HUES64 (cell line): Measurements from ENCODE around the gene ESR1.
"Not testable (repeated sequence)": the region's sequence is repeated elsewhere in the genome, so short reads cannot be mapped to it uniquely, and the experiment has no call there.

Source experiments
- H3K27ac ChIP-seq: 2 replicates; pipeline ENCODE4 v1.7.0; 2013; ENCODE audit warnings: low read depth, low read length, inconsistent platforms
- H3K27me3 ChIP-seq: 2 replicates; pipeline ENCODE4 v1.6.1; 2013; ENCODE audit warnings: mild to moderate bottlenecking, low read length; ENCODE audit not compliant: insufficient read depth
- H3K36me3 ChIP-seq: 2 replicates; pipeline ENCODE4 v1.6.1; 2013; ENCODE audit warnings: mild to moderate bottlenecking, low read length; ENCODE audit not compliant: insufficient read depth
- H3K4me1 ChIP-seq: 2 replicates; pipeline ENCODE4 v1.6.1; 2013; ENCODE audit warnings: mild to moderate bottlenecking, low read length, moderate library complexity; ENCODE audit not compliant: insufficient read depth
- H3K4me3 ChIP-seq: 2 replicates; pipeline ENCODE4 v1.5.1; 2013; ENCODE audit warnings: mild to moderate bottlenecking, low read length, moderate library complexity
- H3K9ac ChIP-seq: 2 replicates; pipeline ENCODE4 v1.6.1; 2013; ENCODE audit warnings: mild to moderate bottlenecking, low read depth, low read length
- H3K9me3 ChIP-seq: 2 replicates; pipeline ENCODE4 v1.6.1; 2013; ENCODE audit warnings: low read depth, low read length; ENCODE audit not compliant: insufficient read depth
- WGBS: fragments of 150-250, 120-280 bp; methylation state at CpG from one replicate; pipeline ENCODE4 v1.1.7; 2013; ENCODE audit warnings: missing lambda C conversion rate; 5-methylcytosine and 5-hydroxymethylcytosine counted together

The ESR1 gene

GRCh38 chr6:152023613-152024012 is 216.1 kb downstream of the ESR1 start:
- H3K4me1 ChIP-seq = no peaks in the 10 kb centered on the region
- H3K9ac ChIP-seq = no peak overlapping the region
- H3K27ac ChIP-seq = no peak overlapping the region
- no CpG with 5 or more reads among the region's 2 CpGs for WGBS
- H3K9me3 ChIP-seq = peaks cover 24% of the 10 kb centered on the region; the same call in 1 of the 2 replicates
- H3K36me3 ChIP-seq = no peaks in the 10 kb centered on the region
- H3K27me3 ChIP-seq = no peaks in the 10 kb centered on the region
- H3K4me3 ChIP-seq = no peak overlapping the region

GRCh38 chr6:152026291-152026690 is 218.8 kb downstream of the ESR1 start:
- no peak overlapping the region for H3K27ac ChIP-seq
- WGBS = no CpG with 5 or more reads among the region's 1 CpG
- no peaks in the 10 kb centered on the region for H3K4me1 ChIP-seq
- no peak overlapping the region for H3K9ac ChIP-seq
- no peak overlapping the region for H3K4me3 ChIP-seq
- peaks cover 24% of the 10 kb centered on the region; the same call in 1 of the 2 replicates for H3K9me3 ChIP-seq
- no peaks in the 10 kb centered on the region for H3K36me3 ChIP-seq
- no peaks in the 10 kb centered on the region for H3K27me3 ChIP-seq

DNA sequence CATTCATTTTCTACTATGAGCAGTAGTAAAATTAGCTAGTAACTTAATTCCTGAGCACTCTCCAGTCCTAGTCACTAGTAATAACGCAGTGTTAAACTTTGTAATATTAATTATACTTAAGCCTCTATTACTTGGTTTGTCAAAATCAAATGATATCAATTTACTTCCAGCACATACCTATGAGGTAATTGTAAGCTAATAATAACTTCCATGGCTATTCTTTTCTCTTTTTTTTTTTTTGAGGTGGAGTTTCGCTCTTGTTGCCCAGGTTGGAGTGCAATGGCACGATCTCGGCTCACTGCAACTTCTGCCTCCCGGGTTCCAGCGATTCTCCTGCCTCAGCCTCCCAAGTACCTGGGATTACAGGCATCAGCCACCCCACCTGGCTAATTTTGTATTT is 219.3 kb downstream of the ESR1 start:
- H3K9me3 ChIP-seq = peaks cover 24% of the 10 kb centered on the region; the same call in 1 of the 2 replicates
- H3K27ac ChIP-seq, H3K36me3 ChIP-seq, H3K4me1 ChIP-seq, H3K27me3 ChIP-seq, H3K4me3 ChIP-seq, H3K9ac ChIP-seq: not testable (repeated sequence)
- 99% methylated on average over 5 of the region's 6 CpGs for WGBS

DNA sequence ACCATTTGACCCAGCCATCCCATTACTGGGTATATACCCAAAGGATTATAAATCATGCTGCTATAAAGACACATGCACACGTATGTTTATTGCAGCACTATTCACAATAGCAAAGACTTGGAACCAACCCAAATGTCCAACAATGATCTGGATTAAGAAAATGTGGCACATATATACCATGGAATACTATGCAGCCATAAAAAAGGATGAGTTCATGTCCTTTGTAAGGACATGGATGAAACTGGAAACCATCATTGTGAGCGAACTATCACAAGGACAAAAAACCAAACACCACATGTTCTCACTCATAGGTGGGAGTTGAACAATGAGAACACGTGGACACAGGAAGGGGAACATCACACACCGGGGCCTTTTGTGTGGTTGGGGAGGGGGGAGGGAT is 226.3 kb downstream of the ESR1 start:
- not testable (repeated sequence) for H3K27me3 ChIP-seq, H3K9ac ChIP-seq
- WGBS = 94% methylated on average over 2 of the region's 4 CpGs

GRCh38 chr6:152034631-152035030 is 227.1 kb downstream of the ESR1 start:
- no peaks in the 10 kb centered on the region for H3K4me1 ChIP-seq
- H3K9me3 ChIP-seq = no peaks in the 10 kb centered on the region
- H3K27me3 ChIP-seq = no peaks in the 10 kb centered on the region
- H3K27ac ChIP-seq = no peak overlapping the region
- H3K4me3 ChIP-seq = no peak overlapping the region
- WGBS = 95% methylated on average over 5 of the region's 5 CpGs
- no peak overlapping the region for H3K9ac ChIP-seq
- H3K36me3 ChIP-seq = no peaks in the 10 kb centered on the region

More for the DNA sequence above, 226.3 kb downstream of the ESR1 start:
- H3K4me1 ChIP-seq, H3K36me3 ChIP-seq, H3K4me3 ChIP-seq, H3K27ac ChIP-seq, H3K9me3 ChIP-seq: not testable (repeated sequence)

DNA sequence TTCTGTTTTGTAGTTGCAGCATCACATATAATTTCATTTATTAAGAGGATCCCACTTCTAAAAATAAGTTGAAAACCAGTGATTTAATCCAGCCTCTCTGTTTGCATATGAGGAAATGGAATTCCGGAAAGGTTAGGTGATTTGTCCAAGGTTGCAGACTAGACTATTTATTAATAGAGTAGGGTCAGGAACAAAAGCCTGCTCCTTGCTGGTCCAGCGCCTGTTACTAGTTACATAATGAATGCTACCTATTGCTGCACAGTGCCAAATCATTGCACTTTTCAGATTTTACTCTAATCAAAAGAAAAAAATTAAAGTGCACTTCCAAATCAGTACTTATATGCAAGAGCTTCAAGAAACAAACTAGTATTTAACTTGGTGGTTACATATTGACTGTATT is 238.6 kb downstream of the ESR1 start:
- 98% methylated on average over 2 of the region's 2 CpGs for WGBS
- Histone ChIP-seq H3K4me1 (no peaks in the 10 kb centered on the region), H3K9me3 (no peaks in the 10 kb centered on the region), H3K27me3 (no peaks in the 10 kb centered on the region), H3K36me3 (no peaks in the 10 kb centered on the region), H3K27ac (no peak overlapping the region), H3K9ac (no peak overlapping the region), H3K4me3 (no peak overlapping the region)

DNA sequence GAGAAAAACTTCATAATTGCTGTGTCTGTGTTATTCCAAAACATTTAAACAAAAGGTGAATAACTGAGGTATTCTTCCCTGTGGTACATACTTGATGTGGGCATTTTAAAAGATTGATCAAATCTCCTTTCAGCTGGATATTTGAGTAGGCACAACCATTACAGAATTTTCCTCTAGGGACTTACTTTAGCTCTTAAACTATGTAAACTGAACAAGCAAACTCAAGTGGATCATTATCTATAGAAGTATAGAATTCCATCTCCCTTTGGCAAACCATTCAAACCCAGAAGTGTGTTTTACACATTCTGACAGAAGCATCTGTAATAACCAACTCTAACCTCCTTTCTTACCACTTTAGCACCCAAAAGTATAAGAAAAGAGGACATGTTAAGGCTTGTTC is 241.4 kb downstream of the ESR1 start:
- Histone ChIP-seq H3K9me3 (no peaks in the 10 kb centered on the region), H3K9ac (no peak overlapping the region), H3K27me3 (no peaks in the 10 kb centered on the region), H3K4me3 (no peak overlapping the region), H3K36me3 (no peaks in the 10 kb centered on the region), H3K27ac (no peak overlapping the region), H3K4me1 (no peaks in the 10 kb centered on the region)

DNA sequence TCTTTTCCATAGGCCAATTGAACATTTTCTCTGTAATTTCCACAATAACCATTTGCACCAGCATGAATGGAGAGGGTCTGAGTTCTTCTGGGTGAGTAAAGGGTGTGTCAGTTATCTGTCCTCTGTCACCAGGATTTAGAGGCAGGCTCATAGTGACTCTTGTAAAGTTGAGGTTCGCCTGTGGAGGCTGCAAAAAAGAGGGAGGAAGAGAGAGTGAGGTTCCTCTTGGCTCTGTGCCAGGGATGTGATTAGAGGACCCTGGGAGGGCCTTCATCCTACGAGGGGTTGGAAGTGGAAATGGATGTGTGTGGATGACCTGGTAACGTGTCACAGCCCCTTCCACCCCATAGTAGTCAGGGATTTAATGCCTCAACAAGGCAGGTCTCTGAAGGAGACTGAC is 242.0 kb downstream of the ESR1 start:
- Histone ChIP-seq H3K36me3 (no peaks in the 10 kb centered on the region), H3K27ac (no peak overlapping the region), H3K27me3 (no peaks in the 10 kb centered on the region), H3K9ac (no peak overlapping the region), H3K4me1 (no peaks in the 10 kb centered on the region), H3K4me3 (no peak overlapping the region), H3K9me3 (no peaks in the 10 kb centered on the region)
- WGBS = 77% methylated on average over 3 of the region's 3 CpGs

- H3K4me1 ChIP-seq = no peaks in the 10 kb centered on the region
- H3K27ac ChIP-seq = no peak overlapping the region
- no peak overlapping the region for H3K4me3 ChIP-seq
- H3K9me3 ChIP-seq = no peaks in the 10 kb centered on the region
- no peaks in the 10 kb centered on the region for H3K27me3 ChIP-seq
- H3K9ac ChIP-seq = no peak overlapping the region
- H3K36me3 ChIP-seq = no peaks in the 10 kb centered on the region
- over 99% methylated on average over 4 of the region's 4 CpGs for WGBS
These were observed 243.1 kb downstream of the ESR1 start for GRCh38 chr6:152050451-152051195.

GRCh38 chr6:152052061-152052460 is 244.6 kb downstream of the ESR1 start:
- no peaks in the 10 kb centered on the region for H3K27me3 ChIP-seq

GRCh38 chr6:152053332-152053731 is 245.8 kb downstream of the ESR1 start:
- no peaks in the 10 kb centered on the region for H3K27me3 ChIP-seq
- no peaks in the 10 kb centered on the region for H3K9me3 ChIP-seq
- H3K36me3 ChIP-seq = no peaks in the 10 kb centered on the region
- H3K4me1 ChIP-seq = peaks cover 8% of the 10 kb centered on the region
- 96% methylated on average over 1 of the region's 1 CpG for WGBS
- no peak overlapping the region for H3K9ac ChIP-seq
- no peak overlapping the region for H3K4me3 ChIP-seq
- H3K27ac ChIP-seq = no peak overlapping the region

More at GRCh38 chr6:152052061-152052460, 244.6 kb downstream of the ESR1 start:
- Histone ChIP-seq H3K9ac (no peak overlapping the region), H3K4me3 (no peak overlapping the region), H3K9me3 (no peaks in the 10 kb centered on the region), H3K36me3 (no peaks in the 10 kb centered on the region), H3K4me1 (no peaks in the 10 kb centered on the region), H3K27ac (no peak overlapping the region)
- whole genome bisulfite sequencing = 62% methylated on average over 4 of the region's 6 CpGs

- Histone ChIP-seq H3K9me3 (no peaks in the 10 kb centered on the region), H3K4me1 (peaks cover 9% of the 10 kb centered on the region), H3K27ac (no peak overlapping the region), H3K36me3 (no peaks in the 10 kb centered on the region), H3K9ac (no peak overlapping the region), H3K27me3 (no peaks in the 10 kb centered on the region), H3K4me3 (no peak overlapping the region)
- WGBS = 86% methylated on average over 7 of the region's 7 CpGs
These were observed 247.0 kb downstream of the ESR1 start for GRCh38 chr6:152054441-152054840.
